NCI-H146 (cell line): ENCODE measurements around the gene ZDHHC11.
"Not testable (repeated sequence)": the region's sequence is repeated elsewhere in the genome, so short reads cannot be mapped to it uniquely, and the experiment has no call there.

ENCODE experiments used
- DNase-seq: peaks from one replicate; lab custom pipeline; 2025; lab: John Stamatoyannopoulos, UW

ZDHHC11 gene

DNA sequence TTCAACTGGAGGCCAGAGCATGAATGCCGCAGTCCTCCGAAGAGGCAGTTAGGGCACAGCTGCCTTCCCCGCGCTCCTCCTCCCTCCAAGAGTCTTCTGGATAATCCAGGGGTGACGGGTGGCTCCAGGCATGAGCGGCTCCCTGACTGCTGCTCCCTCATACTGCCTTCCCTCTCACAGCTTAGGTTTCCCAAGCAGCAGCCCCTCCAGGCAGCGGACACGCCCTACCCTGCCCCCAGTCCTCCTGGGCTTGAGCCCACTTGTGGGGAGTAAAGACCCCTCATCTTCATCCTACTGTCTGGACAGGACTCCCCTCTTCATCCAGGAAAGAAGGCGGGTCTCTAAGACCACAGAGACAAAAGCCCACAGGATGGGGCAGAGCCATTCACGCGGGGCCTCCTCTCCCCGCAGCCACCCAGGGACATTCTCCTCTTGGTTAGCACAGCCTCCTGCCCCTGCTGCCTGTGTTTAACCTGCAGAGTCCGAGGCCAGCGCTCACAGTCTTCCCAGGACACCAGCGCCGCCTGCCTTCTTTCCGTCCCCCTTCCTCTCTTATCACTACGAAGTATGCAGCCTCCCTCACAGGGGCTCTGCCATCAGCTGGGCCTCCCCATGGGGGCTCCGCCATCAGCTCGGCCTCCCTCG lies 5.6 kb downstream of the ZDHHC11 start:
- peak; percentile 19 for DNase-seq

DNA sequence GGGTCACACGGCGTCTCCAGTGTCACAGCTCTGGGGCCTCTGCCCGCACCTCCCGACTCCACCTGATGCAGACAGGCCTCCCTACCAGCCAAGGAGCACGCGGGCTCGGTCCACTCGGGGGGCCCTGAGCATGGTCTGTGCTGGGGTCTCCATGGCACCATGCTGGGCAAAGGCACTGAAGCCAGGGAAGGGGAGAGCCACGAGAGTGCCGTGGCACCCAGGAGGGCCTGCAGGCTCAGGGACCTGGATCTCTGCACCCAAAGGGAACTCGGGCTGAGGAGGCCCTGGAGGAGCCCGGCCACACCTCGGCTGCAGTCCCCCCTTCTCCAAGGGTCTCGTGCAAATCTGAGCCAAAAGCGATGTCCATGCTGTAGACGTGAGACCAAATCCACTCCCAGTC lies 6.4 kb downstream of the ZDHHC11 start:
- DNase-seq: not testable (repeated sequence)

DNA sequence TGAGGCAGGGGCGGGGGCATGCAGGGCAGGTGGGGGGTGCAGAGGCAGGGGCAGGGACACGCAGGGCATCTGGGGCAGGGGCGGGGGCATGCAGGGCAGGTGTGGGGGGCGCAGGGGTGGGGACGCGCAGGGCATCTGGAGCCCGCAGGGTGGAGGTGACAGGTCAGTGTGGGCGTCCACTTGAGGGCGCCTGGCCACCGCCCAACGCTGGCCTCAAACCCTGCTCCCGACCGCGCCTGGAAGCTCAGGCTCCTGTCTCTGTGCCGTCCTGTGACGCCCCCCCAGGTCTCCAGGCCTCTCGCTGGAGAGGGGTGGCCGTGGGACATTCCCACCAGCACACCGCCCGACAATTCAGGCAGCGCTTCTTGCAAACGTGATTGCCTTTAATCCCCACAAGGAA lies 6.9 kb downstream of the ZDHHC11 start:
- DNase-seq: not testable (repeated sequence)

DNA sequence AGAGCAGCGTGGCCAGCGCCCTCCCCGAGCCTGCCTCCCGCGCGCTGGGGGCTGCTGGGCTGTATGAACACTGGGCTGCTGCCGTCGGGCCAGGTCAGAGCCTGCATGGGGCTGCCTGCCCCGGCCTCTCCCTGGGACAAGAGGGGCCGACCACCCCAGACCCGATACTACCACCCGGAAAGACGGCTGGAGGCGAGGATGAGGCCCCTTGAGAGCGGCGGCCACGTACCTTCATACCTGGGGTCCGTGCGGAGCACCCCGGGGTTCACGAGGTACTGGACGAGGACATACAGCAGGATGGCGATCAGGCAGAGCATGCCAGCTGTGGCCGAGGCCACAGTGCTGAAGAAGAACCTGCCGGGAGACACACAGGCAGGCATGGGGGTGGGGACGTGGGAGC lies 7.4 kb downstream of the ZDHHC11 start:
- DNase-seq: not testable (repeated sequence)

DNA sequence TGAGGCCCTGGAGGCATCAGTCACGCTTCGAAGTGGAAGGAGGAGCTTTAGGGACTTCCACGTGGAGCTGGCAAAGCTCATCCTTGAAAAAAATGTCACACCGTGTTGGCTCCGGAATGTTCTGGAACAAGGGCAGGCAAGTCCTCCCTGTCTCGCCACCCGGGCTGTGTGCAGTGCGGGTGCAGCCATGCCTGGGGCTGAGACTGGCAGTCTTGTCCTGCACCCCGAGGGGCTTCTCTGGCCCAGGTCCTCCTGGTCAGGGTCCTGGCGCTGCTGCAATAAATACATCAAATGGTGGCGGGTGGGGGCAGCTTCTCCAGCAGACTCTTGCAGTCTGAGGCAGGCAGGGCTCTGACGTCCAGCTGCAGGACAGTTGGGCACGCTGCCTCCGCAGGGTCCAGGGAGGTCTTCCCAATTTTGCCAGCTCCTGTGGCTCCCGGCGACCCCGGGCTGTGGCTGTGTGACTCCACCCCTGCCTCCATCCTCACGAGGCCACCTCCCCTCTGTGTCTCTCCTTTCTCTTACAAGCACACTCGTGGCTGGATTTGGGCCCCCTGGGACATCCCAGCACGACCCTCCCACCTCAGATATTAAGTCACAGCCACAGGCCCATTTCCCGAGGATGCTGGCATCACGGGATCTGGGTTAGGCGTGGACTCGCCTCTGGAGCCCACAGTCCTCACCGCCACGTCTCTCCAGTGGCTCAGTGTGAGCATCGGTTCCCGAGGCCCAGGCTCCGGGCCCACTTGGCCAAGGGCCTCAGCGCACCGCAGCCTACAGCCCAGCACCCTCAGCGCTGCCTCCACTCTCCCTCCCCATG lies 8.2 kb downstream of the ZDHHC11 start:
- DNase-seq: not testable (repeated sequence)

DNA sequence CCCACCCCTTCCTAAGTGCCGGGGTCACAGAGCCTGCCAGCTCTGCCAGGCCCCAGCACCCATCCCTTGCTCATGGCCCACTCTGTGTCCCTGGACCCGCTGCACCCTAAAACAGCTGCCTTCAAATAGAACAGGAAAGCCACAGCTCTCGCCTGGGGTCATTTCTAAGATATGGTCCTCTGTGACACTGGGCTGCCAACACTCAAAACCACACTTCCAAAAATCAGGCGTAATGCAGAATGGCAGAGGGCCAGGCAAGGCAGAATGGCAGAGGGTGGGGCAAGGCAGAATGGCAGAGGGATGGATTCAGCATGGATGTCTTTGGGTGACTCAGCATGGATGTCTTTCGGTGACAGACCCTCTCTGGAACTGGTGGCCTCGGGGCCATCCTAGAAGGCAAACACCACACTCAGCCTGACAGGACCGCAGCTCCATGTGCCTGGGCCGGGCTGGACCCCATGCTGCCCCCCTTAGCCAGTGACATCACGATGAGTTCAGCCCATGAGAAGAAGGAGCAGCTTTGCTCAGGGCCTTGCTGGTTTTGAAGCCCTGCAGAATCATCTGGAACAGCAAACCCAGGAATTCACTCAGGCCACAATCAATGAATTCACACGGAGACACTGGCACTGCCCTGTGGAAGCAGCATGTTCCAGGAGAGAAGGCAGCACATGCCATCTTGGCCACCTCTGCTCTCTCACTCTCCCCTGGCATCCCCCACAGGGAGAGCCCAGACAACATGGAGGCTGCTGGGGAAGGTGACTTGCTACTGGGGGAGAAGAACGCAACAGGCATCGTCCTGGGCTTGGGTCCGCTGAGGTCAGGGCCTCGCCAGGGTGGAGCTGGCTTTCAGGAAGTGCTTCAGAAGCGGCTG lies 9.0 kb downstream of the ZDHHC11 start:
- not testable (repeated sequence) for DNase-seq

DNA sequence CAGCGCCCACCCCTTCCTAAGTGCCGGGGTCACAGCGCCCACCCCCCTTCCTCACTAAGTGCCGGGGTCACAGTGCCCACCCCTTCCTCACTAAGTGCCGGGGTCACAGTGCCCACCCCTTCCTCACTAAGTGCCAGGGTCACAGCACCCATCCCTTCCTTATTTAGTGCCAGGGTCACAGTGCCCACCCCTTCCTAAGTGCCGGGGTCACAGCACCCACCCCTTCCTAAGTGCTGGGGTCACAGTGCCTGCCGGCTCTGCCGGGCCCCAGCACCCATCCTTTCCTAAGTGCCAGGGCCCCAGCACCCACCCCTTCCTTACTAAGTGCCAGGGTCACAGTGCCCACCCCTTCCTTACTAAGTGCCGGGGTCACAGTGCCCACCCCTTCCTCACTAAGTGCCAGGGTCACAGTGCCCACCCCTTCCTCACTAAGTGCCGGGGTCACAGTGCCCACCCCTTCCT lies 9.8 kb downstream of the ZDHHC11 start:
- DNase-seq: not testable (repeated sequence)

DNA sequence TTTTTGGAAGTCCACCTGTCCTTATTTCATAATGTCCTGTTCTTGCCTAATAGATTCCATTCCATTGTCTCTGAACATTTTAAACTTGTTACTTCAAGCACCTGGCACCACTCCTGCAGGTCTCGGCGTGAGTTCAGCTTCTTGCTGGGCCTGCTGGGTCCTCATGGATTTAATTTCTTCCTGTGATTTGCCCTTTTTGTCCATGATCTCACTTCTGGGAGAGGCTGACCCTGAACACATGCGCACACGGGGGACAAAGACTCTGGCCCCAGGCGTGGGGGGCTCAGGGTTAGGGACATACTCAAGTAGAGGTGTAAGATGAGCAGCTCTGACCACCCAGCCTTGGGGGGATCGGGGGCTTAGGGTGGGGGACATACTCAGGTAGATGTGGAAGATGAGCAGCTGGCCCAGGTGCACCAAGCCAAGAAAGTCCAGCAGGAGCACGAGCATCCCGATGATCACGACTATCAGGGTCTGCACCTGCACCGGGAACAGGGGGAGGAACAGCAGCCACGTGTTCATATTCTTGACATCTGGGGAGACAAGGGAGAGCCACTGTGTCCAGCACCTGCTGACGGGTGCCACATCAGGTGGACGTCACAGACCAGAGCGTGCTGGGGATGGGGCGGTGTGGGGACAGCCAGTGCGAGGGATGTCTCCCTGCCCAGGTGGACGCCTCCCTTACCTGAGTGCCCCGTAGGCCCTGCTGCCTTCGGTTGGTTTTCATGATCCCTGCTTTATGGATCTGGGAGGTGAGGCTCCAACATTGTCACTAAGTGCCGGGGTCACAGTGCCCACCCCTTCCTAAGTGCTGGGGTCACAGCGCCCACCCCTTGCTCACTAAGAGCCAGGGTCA lies 10.4 kb downstream of the ZDHHC11 start:
- DNase-seq: not testable (repeated sequence)

DNA sequence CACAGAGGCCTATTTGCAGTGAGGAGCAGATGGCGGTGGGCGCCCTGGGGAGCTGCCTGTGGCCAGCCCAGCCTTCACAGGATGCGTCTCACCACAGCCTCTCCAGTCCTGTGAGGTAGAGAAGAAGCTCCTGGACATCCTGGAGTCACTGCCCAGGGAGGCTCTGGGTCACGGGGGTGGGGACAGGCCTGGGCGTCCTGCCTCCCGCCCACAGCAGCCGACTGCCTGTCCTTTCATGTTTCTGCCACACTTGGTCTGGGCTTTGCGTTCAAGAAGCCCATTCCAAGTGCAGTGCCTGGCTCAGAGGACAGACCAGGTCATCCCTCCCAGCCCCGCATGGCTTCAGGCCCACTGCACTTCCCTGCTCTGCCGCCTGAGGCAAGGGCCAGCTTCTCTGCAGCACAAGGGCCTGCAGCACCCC lies 12.3 kb downstream of the ZDHHC11 start:
- peak; percentile 48 for DNase-seq

DNA sequence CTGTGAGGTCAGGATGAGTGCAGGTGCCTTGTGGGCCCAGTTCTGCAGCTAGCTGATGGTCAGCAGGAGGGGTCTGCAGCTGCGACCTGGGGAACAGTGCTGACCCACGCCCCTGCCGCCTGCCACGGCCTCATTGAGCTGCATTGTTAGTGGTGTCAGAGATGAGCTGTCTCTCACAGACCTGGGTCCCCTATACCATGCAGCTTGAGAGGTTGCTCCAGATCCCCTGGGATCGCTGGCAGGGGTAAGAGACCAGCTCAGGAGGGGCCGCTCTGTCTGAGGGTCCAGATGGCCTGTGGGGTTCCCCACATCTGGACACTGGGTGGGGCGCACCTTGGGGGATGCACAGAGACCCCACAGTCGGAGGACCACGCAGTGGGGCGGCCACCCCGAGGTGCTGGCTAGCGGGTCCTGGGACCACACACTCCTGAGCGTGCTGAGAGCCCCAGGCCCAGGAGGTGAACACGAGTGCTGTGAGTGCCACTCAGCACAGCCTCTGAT lies 13.1 kb downstream of the ZDHHC11 start:
- DNase-seq: not testable (repeated sequence)

DNA sequence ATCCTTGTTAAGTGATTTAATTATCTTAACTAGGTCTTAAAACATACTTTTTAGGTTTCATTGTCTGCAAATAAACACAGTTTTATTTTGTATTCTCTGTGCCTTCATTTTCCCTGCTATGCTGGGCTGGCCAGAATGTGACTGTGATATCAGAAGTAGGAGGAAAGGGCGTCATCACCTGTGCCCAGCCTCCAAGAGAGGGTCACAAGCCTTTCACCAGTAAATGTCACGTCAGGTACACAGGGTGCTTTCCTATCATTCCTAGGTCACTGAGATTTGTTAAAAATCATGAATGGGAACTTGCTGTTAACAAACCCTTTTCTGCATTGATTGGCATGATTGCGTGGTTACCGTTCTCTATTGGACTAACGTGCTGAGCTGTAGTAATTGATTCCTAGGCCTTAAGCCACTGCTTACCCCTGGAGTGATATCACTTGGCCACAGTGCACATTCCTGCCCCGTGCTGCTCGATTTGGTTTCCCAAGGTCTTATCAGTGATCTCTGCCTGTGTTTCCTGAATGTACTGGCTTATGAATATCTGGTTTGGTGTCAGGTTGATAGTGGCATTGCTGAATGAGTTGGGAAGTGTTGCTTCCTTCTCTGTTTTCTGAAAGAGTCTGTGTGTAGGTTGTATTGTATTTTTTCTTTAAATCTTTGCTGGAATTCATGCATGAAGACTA lies 14.7 kb downstream of the ZDHHC11 start:
- not testable (repeated sequence) for DNase-seq

DNA sequence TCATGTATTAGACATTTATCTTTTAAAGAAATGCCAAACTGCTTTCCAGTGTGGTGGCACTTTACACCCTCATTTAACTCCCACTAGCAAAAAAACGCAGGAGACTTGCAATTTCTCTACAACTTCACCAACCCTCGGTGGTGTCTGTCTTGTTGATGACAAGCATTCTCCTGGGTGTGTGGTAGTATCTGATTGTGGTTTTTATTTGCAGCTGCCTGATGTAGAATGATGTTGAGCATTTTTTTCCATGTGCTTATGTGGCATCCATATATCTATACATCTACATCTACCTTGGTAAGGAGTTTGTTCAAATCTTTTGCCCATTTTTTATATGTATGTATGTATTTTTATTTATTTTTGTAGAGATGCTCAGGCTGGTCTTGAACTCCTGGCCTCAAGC lies 16.8 kb downstream of the ZDHHC11 start:
- DNase-seq: not testable (repeated sequence)

DNA sequence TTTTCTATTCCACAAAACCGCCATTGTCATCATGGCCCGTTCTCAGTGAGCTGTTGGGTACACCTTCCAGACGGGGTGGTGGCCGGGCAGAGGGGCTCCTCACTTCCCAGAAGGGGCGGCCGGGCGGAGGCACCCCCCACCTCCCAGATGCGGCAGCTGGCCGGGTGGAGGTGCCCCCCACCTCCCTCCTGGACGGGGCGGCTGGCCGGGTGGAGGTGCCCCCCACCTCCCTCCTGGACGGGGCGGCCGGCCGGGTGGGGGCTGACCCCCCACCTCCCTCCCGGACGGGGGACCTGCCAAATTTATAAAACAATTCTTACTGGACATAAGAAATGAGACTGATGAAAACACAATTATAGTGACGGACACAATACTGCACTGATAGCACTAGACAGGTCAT lies 22.6 kb downstream of the ZDHHC11 start:
- not testable (repeated sequence) for DNase-seq

DNA sequence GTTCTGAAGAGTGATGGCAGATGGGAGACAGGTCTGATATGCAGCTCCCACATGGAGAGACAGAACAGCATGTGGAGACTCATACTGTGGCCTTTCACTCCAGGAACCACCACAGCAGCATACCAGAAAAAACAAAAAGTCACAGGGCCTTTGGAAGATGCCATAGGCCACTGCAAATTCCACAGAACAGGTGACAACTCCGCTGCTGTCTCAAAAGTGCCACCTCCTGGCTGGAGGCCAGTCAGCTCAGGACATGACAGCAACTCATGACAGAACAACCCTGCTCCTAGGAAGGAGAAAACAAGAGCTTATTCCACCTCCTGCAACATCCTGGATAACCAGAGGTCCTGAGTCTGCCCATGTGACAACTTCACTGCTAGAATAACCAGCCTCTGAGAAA lies 25.2 kb downstream of the ZDHHC11 start:
- not testable (repeated sequence) for DNase-seq

DNA sequence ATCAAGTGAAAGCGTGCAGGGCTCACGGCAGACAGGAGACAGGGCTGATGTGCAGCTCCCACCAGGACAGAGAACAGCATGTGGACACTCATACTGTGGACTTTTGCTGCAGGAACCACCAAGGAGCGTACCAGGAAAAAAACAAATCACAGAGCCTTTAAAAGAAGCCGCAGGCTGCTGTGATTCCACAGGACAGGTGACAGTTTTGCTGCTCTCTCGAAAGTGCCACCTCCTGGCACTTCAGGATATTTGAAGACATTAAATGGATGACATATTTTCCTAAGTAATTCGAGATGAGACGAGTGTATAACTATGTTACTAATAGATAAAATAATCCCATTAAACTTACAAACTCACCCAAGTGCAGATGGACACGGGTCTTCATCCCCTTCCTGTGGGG lies 29.3 kb downstream of the ZDHHC11 start:
- no peak for DNase-seq

DNA sequence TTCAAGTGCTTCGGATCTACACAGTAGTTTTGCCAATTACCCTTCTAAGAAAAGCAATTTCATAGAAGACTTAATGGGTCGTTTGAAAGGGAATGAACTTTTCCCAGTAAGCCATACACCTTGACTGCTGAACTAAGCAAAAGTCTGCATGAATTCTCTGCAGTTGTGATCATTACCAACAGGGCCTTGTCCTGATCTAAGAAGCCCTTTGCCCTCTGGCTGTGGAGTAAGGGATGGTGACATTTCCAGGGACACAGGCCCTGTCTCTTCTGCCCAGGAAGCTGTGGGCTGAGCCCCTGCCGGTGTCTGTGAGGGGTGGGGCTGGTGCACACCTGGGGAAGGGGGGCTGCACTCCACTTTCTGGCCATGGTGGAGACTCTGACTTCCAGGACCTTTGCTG lies 30.5 kb downstream of the ZDHHC11 start:
- DNase-seq: no peak

DNA sequence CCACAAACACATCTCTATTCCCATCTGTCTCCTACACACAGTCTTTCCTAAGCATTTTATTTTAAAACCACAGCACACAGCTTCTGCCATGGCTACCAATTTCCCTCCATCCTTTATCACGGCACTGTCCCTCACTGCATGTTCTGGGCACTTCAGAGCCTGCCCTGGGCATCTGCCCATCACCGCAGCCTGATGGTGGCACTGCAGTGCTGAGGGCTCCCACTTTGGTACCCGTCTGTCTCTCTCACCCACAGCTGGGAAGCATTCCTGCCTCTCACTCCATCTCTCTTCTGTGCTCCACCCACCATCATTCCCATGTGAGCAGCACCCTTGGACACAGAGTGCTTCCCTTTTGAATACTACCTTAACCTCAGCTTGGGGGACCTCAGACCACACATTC lies 31.7 kb downstream of the ZDHHC11 start:
- no peak for DNase-seq

DNA sequence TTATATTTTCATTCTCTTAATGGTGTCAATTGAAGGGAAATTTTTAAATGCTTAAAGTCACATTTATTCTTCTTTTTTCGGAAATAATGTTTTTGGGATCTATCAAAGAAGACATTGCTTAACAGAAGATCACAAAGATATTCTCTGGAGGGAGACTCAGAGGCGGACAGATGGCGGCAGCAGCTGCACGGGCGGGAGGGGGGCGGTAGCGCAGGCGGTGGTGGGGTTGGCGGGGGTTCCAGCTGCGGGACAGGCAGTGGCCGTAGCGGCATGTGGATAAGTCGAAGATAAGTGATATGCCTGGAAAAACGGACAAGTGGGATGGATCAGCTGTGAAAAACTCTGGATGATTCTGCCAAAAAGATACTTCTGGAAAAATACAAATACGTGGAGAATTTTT lies 34.6 kb downstream of the ZDHHC11 start:
- DNase-seq: no peak

DNA sequence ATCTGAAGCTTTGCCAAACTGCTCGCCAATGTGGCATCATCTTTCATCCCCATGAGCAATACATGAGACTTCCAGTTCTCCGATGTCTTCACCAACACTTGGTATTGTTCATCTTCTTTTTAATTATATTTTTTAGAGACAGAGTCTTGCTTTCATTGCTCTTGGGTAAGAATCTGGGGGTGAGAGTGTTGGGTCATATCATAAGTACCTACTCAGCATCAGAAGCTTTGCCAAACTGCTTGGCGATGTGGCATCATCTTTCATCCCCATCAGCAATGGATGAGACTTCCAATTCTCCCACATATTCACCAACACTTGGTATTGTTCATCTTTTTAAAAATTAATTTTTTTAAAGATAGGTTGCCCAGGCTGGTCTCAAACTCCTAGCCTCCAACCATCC lies 35.3 kb downstream of the ZDHHC11 start:
- no peak for DNase-seq

DNA sequence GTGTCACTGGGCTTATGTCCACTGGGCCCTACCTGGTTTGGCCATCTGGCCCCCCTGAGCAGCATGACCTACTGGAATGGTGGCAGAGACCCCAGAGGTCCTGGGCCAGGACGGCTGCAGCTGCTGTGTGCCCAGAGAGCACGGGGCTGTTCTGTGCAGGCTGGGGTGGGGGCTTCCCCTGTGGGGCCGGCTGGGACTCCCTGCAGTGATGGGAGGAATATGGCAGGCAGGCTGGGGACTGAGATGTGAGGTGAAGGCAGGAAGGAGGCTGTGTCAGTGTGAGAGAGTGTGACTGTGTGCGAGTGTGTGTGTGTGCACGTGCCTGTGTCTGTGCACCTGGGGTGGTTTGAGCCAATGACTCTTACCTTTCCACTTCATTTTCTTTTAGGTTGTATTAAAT lies 37.2 kb downstream of the ZDHHC11 start:
- not testable (repeated sequence) for DNase-seq

DNA sequence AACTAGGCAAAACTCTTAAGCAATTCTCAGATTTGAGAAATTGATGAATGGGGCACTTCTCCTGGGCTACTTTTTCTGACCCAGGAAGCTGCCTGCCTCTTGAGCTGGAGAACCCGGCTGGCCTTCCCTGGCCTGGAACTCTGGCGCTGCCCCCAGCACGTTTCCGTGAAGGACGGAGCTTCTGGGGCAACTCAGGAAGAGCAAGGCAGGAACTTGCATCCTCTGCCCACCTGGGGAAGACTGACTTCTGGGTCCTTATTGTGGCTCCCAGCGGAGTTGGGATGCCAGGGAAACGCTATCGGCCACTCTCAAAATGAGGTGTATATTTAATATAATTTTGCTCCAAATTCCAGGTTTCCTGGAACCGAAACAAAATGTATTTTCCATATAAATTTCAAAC lies 39.4 kb downstream of the ZDHHC11 start:
- not testable (repeated sequence) for DNase-seq
